T-helper 17 cell (primary cell): ENCODE data around the gene ADAT1. TPM values are rescaled to one million over a fixed set of nuclear protein-coding genes. Genes with fewer than 3 reads are reported as not detected.

ENCODE experiments used
- ATAC-seq: fragments of 150-1000 bp; cut with Tn5 transposase; 2 replicates; pipeline ENCODE4 v1.10.0; 2021; ENCODE audit warnings: mild to moderate bottlenecking, moderate library complexity
- DNase-seq, 3 donors: peaks; one replicate each; pipeline versions ENCODE4 v3.0.0 to v3.0.0-alpha.2; 2020 to 2021
- H3K9me3 ChIP-seq: one replicate; pipeline ENCODE4 v1.7.0; 2013; ENCODE audit warnings: low read length, mild to moderate bottlenecking; ENCODE audit not compliant: control insufficient read depth, poor library complexity, severe bottlenecking
- H3K27ac Mint-ChIP-seq: one replicate; pipeline ENCODE4 v1.8.0; 2022; ENCODE audit warnings: mild to moderate bottlenecking, moderate library complexity, mixed read lengths
- H3K27me3 Mint-ChIP-seq: one replicate; pipeline ENCODE4 v1.8.0; 2022; ENCODE audit warnings: mixed read lengths
- H3K36me3 Mint-ChIP-seq: one replicate; pipeline ENCODE4 v1.8.0; 2022; ENCODE audit warnings: low read depth, mixed read lengths
- H3K4me1 Mint-ChIP-seq: one replicate; pipeline ENCODE4 v1.8.0; 2022; ENCODE audit warnings: mild to moderate bottlenecking, mixed read lengths
- H3K4me3 Mint-ChIP-seq: one replicate; pipeline ENCODE4 v1.8.0; 2022; ENCODE audit warnings: mild to moderate bottlenecking, moderate library complexity, mixed read lengths
- total RNA-seq, 4 donors: library from RNA in 2 of 4; stranded (reverse) in 2 of 4; gene quantifications; one replicate each; pipeline ENCODE4 v1.2.3 and lab custom pipeline; 2022 to 2026

The ADAT1 gene
- total RNA-seq, 2 donors from 2014 or later, result 57.9 to 64.1 TPM

DNA sequence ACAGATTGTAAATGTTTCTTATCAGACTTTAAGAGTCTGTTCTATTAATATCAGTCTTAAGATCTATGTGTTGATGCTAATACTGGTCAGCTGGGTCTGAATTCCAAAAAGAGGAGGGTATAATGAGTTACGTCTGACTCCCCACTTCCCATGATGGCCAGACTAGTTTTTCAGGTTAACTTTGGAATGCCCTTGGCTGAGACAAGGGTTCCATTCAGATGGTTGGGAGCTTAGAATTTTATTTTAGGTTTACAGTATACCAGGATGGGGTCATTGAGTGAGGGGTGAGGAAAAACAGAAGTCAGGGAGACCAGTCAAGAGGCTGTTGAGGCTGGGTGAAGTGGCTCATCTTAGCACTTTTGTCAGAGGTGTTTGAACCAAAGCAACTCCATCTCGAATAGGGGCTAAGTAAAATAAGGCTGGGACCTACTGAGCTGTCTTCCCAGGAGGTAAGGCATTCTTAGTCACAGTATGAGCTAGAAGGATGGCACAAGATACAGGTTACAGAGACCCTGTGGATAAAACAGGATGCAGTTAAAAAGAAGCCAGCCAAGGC lies 64.2 kb downstream of the ADAT1 start:
- no peaks in the 10 kb centered on the region for H3K36me3 Mint-ChIP-seq
- H3K4me3 Mint-ChIP-seq, result no peak overlapping the region
- no peak for ATAC-seq
- no peak for DNase-seq
- peaks cover 16% of the 10 kb centered on the region for H3K27me3 Mint-ChIP-seq
- peaks cover 8% of the 10 kb centered on the region for H3K4me1 Mint-ChIP-seq
- no peak overlapping the region for H3K27ac Mint-ChIP-seq
- no peaks in the 10 kb centered on the region for H3K9me3 ChIP-seq

DNA sequence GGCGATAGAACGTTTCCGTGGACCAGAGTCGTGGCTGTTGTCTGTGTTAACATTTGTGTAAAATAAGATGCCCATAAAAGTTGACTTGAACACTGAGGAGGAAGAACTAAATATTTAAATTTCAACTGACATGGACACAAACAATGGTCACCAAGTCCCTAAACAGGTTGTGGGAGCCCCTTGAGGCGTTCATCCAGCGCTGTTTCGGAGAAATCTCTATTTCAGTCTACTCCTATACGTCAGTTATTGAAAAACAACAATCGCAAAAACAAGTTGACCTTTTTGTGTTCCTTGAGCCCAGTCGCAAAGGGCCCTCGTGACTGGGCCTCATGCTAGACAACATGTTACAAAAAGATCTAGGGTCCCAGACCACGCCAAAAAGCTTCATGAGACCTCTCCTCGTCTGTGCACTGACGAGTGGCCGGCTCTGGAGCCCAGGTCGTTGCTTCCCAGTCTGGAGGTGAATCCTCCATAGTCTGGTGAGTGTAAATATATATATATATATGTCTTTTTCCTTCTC lies 66.6 kb downstream of the ADAT1 start:
- Mint-ChIP-seq H3K27ac (peak overlapping the region; percentile 88), H3K4me1 (peaks cover 8% of the 10 kb centered on the region), H3K27me3 (no peaks in the 10 kb centered on the region), H3K4me3 (peak overlapping the region; percentile 96), H3K36me3 (no peaks in the 10 kb centered on the region)
- DNase-seq (no peak), ATAC-seq (no peak)
- H3K9me3 ChIP-seq, result no peaks in the 10 kb centered on the region

DNA sequence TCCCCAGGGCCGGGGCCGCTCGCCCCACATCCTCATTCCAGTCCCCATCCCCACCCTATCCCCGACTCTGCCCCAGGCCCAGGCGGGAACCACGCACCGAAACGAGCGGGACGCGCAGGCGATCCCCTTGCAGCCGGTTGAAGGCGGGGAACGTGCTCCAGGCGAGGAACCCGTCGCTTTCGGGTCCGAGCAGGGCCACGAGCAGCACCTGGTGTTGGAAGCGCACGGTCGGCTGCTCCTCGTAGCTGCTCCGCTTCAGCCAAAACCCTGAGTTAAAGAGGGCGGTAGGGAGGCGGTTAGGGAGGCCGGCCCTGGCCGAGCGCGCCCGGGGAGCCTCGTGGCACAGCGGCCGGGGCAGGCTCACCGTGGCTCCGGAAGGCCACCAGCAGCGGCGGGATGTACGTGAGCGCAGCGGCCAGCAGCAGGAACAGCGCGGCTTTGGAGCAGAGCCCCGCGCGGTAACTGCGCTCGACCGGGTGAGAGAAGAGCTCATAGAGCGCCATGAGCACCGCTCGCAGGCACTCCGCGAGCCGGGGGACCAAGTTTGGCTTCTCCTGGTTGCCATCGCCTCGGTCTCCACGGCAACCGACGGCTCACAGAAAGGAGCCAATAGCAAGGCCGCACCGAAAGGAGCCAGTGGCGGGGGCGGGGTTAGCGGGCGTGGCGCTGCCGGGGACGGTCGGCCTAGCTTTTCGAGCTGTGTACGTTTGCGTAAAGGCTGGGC lies 67.2 kb downstream of the ADAT1 start, which contains the start of gene TMEM231:
Gene TMEM231, minus strand, starts transcription at position 546 of the 724 bp plus-strand sequence. Its CDS starts 43 bp downstream, at position 503.
- DNase-seq (peak; percentile 93 to 97 (median 94)), ATAC-seq (peak; percentile 96)
- no peaks in the 10 kb centered on the region for H3K9me3 ChIP-seq
- Mint-ChIP-seq H3K27ac (peak within 1 kb of the TSS; percentile 88), H3K36me3 (no peaks in the 10 kb centered on the region), H3K27me3 (no peaks in the 10 kb centered on the region), H3K4me1 (peaks cover 8% of the 10 kb centered on the region), H3K4me3 (peak within 1 kb of the TSS; percentile 96)

DNA sequence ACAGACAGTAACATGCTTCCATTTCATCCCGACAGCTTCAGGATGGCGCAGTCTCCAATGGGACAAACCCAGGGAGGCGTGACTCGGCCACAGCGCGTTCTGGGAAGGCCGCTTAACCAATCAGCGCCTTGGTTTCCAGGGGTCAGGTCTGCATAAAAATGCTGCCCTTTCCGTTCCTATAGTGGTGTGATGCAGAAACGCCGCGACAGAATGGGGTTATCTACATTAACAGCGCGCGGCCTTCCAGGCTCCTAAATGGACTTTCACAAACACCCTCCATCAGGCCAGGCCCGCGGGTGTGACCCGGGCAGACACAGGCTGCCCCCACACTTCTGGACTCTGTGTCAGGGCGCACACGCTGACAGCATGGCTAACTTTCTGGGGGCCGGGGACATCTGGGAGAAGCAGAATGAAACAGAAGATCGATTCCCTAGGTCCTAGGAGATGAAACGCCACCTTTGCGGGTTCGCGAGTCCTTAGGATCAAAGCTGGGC lies 67.8 kb downstream of the ADAT1 start:
- no peak for DNase-seq

DNA sequence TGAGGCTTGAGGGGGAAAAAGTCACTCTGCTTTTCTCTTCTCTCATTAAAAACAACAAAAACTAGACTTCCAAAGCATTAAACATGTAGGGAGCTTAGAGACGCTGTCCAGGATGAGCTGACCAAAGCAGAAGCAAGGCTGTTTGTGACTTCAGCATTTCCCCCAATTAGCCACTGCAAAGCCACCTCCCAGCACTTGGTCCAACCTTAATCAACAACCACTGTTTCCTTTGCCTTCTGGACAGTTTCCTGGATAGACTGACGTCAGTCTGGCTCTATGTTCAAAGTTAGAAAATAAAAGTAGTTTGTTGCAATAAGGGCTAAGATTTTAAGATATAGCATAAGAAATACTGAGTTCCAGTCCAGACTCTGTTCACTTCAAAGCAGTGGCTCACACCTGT lies 70.1 kb downstream of the ADAT1 start:
- H3K4me1 Mint-ChIP-seq, result peaks cover 12% of the 10 kb centered on the region
- H3K36me3 Mint-ChIP-seq, result no peaks in the 10 kb centered on the region
- H3K4me3 Mint-ChIP-seq, result no peak overlapping the region
- DNase-seq (no peak), ATAC-seq (no peak)
- no peaks in the 10 kb centered on the region for H3K9me3 ChIP-seq
- H3K27me3 Mint-ChIP-seq, result no peaks in the 10 kb centered on the region
- H3K27ac Mint-ChIP-seq, result no peak overlapping the region

More for the DNA sequence above, 67.8 kb downstream of the ADAT1 start:
- Mint-ChIP-seq H3K4me1 (peaks cover 8% of the 10 kb centered on the region), H3K27me3 (no peaks in the 10 kb centered on the region), H3K36me3 (no peaks in the 10 kb centered on the region), H3K27ac (peak overlapping the region; percentile 88), H3K4me3 (peak overlapping the region; percentile 96)
- H3K9me3 ChIP-seq, result no peaks in the 10 kb centered on the region
- no peak for ATAC-seq

DNA sequence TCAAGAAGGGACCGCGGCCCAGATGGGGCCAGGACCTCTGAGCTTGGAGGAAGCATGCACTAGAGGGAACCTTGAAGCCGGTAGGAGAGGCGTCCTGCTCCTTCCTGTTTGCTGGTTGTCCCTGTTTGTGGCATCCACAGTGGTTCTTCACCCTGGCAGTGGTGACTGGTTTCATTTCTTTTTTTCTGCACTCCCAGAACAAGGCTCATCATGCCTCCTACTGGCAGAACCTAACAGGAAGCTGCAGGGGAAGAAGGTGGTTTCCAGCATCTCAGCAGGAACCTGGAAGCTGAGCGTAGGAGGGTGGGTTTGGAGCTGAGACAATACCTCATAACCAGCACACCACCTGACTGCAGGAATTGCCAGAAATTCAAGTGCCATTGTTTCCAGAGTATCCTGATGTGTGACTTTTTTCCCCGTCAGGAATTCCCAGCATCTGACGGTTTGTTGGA lies 72.8 kb downstream of the ADAT1 start:
- peaks cover 5% of the 10 kb centered on the region for H3K4me1 Mint-ChIP-seq
- ATAC-seq (peak; percentile 78), DNase-seq (no peak)
- no peak overlapping the region for H3K4me3 Mint-ChIP-seq
- no peaks in the 10 kb centered on the region for H3K36me3 Mint-ChIP-seq
- no peaks in the 10 kb centered on the region for H3K9me3 ChIP-seq
- H3K27ac Mint-ChIP-seq, result no peak overlapping the region
- H3K27me3 Mint-ChIP-seq, result no peaks in the 10 kb centered on the region

Other genes with a start within 250 kb of the ADAT1 start
- gene CFDP1, start 189.8 kb downstream of the ADAT1 start, total RNA-seq, result 10 to 100 TPM; 33.6 to 34.7 TPM
- 10 to 100 TPM; 39.7 to 46.5 TPM for gene TMEM170A, start 158.6 kb downstream of the ADAT1 start, total RNA-seq
- not detected for gene CHST6, start 127.8 kb downstream of the ADAT1 start, total RNA-seq
- under 1 TPM in 1 of 2 donors, not detected in 1; 0.16 TPM for gene CHST5, start 87.2 kb downstream of the ADAT1 start, total RNA-seq
- gene TMEM231, start 67.0 kb downstream of the ADAT1 start, total RNA-seq, result 1 to 10 TPM; 5.3 to 7.5 TPM
- gene GABARAPL2, start 56.9 kb downstream of the ADAT1 start, total RNA-seq, result 10 to 100 TPM; 76.5 to 79.5 TPM
- 100 to 1,000 TPM; 160 to 161 TPM for gene KARS1, start 24.4 kb upstream of the ADAT1 start, total RNA-seq
- gene TERF2IP, start 24.5 kb upstream of the ADAT1 start, total RNA-seq, result 100 to 1,000 TPM in 1 of 2 donors, 10 to 100 TPM in 1; 98.1 to 107 TPM
- gene CPHXL2, start 53.7 kb upstream of the ADAT1 start, total RNA-seq, result not detected
- not detected for gene DUXB, start 78.2 kb upstream of the ADAT1 start, total RNA-seq
- not detected for gene CPHXL, start 103.2 kb upstream of the ADAT1 start, total RNA-seq